HUES64 (cell line): ENCODE results near the gene DUSP7.

Experiments
- H3K27ac ChIP-seq: 2 replicates; pipeline ENCODE4 v1.7.0; 2013; ENCODE audit warnings: low read depth, low read length, inconsistent platforms
- H3K27me3 ChIP-seq: 2 replicates; pipeline ENCODE4 v1.6.1; 2013; ENCODE audit warnings: mild to moderate bottlenecking, low read length; ENCODE audit not compliant: insufficient read depth
- H3K36me3 ChIP-seq: 2 replicates; pipeline ENCODE4 v1.6.1; 2013; ENCODE audit warnings: mild to moderate bottlenecking, low read length; ENCODE audit not compliant: insufficient read depth
- H3K4me1 ChIP-seq: 2 replicates; pipeline ENCODE4 v1.6.1; 2013; ENCODE audit warnings: mild to moderate bottlenecking, low read length, moderate library complexity; ENCODE audit not compliant: insufficient read depth
- H3K4me3 ChIP-seq: 2 replicates; pipeline ENCODE4 v1.5.1; 2013; ENCODE audit warnings: mild to moderate bottlenecking, low read length, moderate library complexity
- H3K9ac ChIP-seq: 2 replicates; pipeline ENCODE4 v1.6.1; 2013; ENCODE audit warnings: mild to moderate bottlenecking, low read depth, low read length
- H3K9me3 ChIP-seq: 2 replicates; pipeline ENCODE4 v1.6.1; 2013; ENCODE audit warnings: low read depth, low read length; ENCODE audit not compliant: insufficient read depth
- WGBS: fragments of 150-250, 120-280 bp; methylation state at CpG from one replicate; pipeline ENCODE4 v1.1.7; 2013; ENCODE audit warnings: missing lambda C conversion rate; 5-methylcytosine and 5-hydroxymethylcytosine counted together

DUSP7 gene

DNA sequence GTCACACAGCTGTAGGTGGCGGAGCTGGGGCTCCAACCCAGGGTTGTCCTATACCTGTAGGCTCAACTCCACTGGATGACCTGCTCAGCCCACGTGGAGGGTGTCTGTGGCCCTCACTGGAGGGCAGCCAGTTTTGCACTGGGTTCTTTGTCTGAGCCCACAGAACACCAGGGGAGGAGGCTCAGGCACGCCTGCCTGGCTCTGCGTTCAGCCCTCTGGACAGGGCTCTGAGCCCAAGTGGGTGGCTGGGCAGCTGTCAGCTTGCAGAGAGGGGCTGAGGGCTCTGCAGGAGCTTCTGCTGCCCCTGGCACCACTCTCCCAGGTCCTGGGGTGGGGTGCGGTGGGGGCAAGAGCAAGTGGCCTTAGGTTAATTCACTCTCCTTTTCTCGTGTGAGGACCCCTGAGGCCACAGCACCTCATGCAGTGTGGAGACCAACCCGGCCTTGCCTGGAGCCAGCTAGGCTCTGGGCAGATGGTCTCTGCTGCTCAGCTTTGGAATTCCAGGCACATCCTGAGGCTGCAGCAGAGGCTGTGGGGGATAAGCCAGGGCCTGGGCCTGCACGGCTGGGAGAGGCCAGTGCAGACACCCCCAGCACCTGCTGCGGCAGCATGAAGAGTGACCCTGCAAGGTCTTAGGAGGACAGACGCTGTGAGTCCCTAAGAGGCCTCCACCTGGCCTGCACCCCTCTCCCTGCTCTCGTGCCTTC lies 23.5 kb downstream of the DUSP7 start:
- WGBS: 85% methylated on average over 11 of the region's 11 CpGs
- Histone ChIP-seq H3K9ac (no peak overlapping the region), H3K27ac (no peak overlapping the region), H3K36me3 (no peaks in the 10 kb centered on the region), H3K27me3 (no peaks in the 10 kb centered on the region), H3K4me3 (no peak overlapping the region), H3K4me1 (no peaks in the 10 kb centered on the region), H3K9me3 (no peaks in the 10 kb centered on the region)

DNA sequence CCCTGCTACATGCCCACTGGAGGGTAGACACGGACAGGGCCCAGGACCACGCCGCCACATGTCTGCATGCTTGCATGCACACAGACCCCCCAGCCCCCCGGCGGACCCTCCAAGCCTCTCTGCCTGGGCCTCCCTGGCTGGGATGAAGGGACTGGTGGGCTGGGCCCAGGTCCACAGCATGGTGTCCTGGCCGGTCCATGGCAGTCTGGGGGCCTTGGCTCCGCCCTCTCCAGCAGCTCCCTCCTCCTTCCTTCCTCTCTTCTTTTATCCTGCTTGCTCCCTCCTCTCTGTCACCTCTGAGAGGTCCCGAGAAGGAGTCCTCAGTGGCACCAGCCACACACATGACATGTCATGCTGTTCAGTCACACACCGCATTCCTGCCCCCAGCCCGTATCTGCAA lies 24.5 kb downstream of the DUSP7 start:
- no peak overlapping the region for H3K9ac ChIP-seq
- no peak overlapping the region for H3K27ac ChIP-seq
- 83% methylated on average over 10 of the region's 10 CpGs for WGBS
- H3K4me1 ChIP-seq: no peaks in the 10 kb centered on the region
- no peak overlapping the region for H3K4me3 ChIP-seq
- H3K27me3 ChIP-seq: no peaks in the 10 kb centered on the region
- no peaks in the 10 kb centered on the region for H3K9me3 ChIP-seq
- no peaks in the 10 kb centered on the region for H3K36me3 ChIP-seq

DNA sequence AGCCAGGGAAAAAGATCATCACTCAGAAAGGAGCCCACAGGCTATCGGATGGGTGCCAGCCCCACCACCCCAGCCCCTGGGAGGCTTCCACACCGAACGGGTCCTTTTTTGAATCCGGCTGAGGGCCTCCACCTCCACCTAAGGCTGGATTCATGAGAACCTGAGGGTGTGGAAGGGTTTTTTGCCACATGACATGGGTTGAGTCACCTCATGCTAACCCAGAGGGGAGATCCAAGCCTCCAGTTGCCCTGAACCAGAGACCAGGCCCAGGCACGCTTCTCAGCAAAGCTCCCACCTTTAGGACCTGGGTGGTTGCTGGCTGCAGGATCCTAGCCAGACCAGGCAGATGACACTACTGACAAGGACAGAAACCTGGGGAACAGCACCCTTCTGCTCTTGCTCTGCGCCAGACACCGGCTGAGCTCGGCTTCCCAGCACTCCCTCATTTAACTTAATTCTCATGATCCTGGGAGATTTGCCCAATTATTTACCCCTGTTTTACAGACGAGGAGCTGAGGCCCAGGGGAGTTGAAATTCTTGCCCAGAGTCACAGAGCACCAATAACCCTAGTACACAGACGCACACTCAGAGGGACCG lies 25.6 kb downstream of the DUSP7 start:
- no peak overlapping the region for H3K27ac ChIP-seq
- H3K9ac ChIP-seq: no peak overlapping the region
- no peak overlapping the region for H3K4me3 ChIP-seq
- H3K4me1 ChIP-seq: no peaks in the 10 kb centered on the region
- WGBS: 90% methylated on average over 11 of the region's 11 CpGs
- H3K36me3 ChIP-seq: no peaks in the 10 kb centered on the region
- H3K27me3 ChIP-seq: no peaks in the 10 kb centered on the region
- H3K9me3 ChIP-seq: no peaks in the 10 kb centered on the region

DNA sequence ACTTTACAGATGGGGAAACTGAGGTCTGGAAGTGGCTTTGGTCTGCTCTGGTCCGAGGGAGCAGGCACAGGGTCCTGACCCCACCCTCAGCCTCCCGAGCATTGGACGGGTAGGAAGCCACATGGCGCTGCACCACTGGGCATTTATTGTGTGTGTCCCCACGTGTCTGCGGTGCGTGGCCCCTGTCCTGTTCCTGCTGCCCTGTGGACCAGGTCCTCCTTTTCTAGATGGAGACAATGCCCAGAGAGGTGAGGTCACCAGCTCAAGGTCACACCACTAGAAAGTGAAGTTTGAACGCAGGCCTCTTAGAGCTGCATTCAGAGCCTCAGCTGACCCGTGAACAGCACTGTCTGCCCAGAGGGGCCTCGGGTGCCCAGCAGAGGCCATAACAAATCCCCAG lies 26.8 kb downstream of the DUSP7 start:
- H3K4me1 ChIP-seq: no peaks in the 10 kb centered on the region
- H3K9ac ChIP-seq: no peak overlapping the region
- no peaks in the 10 kb centered on the region for H3K9me3 ChIP-seq
- no peaks in the 10 kb centered on the region for H3K27me3 ChIP-seq
- no peaks in the 10 kb centered on the region for H3K36me3 ChIP-seq
- H3K4me3 ChIP-seq: no peak overlapping the region
- H3K27ac ChIP-seq: no peak overlapping the region
- 94% methylated on average over 10 of the region's 10 CpGs for WGBS

DNA sequence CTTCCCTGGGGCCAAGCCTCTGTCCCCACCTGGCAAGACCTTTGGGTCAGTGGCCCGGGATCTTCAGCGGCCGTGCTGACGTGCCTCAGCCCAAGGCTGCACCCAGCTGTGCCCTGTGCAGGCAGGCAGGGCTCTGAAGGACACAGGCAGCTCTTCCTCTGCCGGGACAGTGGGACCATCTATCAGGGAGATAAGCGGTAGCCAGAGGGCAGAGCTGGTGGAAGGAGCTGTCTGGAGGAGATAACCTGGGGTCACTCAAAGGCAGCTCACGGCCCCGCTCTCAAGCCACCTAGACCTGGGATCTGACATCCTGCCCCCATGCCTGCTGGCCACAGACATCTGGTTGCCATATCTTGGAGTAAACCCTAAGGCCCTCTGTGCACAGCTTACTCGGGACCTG lies 27.3 kb downstream of the DUSP7 start:
- H3K9me3 ChIP-seq: no peaks in the 10 kb centered on the region
- H3K27me3 ChIP-seq: no peaks in the 10 kb centered on the region
- 87% methylated on average over 9 of the region's 9 CpGs for WGBS
- no peaks in the 10 kb centered on the region for H3K36me3 ChIP-seq
- H3K9ac ChIP-seq: no peak overlapping the region
- no peak overlapping the region for H3K27ac ChIP-seq
- no peaks in the 10 kb centered on the region for H3K4me1 ChIP-seq
- H3K4me3 ChIP-seq: no peak overlapping the region

DNA sequence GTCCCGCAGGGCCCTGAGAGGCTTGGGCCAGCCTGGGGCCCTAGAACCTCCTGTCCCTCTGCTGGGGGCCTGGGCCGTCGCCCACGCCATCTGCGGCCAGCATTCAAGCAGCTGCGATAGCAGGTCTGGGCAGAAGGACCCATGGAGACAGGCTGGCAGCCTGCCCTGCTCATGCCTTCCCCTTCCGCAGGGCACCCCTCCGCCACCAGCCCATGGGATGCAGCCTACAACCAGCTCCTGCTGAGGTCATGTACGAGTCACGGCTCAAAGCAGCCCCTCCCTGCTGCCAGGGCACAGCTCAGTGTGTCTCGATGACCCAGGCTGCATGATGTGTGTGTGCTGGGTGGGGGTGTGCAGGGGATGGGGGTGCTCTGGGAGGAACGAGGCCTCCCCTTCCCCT lies 27.8 kb downstream of the DUSP7 start:
- WGBS: 92% methylated on average over 11 of the region's 12 CpGs
- H3K9ac ChIP-seq: no peak overlapping the region
- H3K27ac ChIP-seq: no peak overlapping the region
- H3K9me3 ChIP-seq: no peaks in the 10 kb centered on the region
- H3K36me3 ChIP-seq: no peaks in the 10 kb centered on the region
- no peaks in the 10 kb centered on the region for H3K27me3 ChIP-seq
- no peak overlapping the region for H3K4me3 ChIP-seq
- H3K4me1 ChIP-seq: no peaks in the 10 kb centered on the region

DNA sequence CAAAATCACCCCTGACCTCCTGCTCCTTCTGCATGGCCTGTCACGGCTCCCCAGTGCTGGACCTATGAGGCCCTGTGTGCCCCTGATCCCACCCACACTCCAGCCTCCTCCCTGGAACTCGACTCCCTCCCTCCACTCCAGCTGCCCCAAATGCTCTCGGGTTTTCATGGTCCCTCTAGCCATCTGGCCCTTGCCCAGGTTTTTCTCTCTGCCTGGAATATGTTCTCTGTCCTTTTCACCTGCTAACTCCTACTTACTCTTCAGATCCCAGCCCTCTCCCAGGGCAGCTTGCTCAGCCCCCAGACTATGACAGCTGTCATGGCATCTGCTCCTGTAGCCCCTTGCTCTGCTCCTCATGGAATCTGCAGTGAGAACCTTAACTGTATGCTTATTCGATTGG lies 30.3 kb downstream of the DUSP7 start:
- Histone ChIP-seq H3K27me3 (no peaks in the 10 kb centered on the region), H3K9me3 (no peaks in the 10 kb centered on the region), H3K4me3 (no peak overlapping the region), H3K36me3 (no peaks in the 10 kb centered on the region), H3K4me1 (peaks cover 8% of the 10 kb centered on the region), H3K9ac (no peak overlapping the region), H3K27ac (no peak overlapping the region)
- 79% methylated on average over 4 of the region's 4 CpGs for WGBS

DNA sequence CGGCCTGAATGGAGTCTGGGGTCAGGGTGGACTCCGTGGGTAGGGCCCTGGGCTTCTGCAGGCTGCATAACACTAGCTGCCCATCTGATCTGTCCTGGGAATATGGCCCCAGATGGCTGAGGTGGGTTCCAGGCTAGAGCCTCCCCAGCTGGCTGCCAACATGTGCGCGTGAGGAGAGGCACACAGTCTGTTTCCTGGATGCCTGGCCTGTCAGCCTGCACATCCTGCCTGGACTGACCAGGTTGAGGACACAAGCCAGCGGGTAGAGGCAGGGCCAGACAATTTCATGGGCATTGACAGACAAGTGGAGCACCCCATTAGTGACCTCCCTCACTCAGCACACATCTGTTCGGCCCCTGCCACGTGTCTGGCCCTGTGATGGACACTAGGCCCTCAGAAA lies 30.9 kb downstream of the DUSP7 start:
- Histone ChIP-seq H3K9ac (no peak overlapping the region), H3K36me3 (no peaks in the 10 kb centered on the region), H3K27me3 (no peaks in the 10 kb centered on the region), H3K4me1 (peaks cover 8% of the 10 kb centered on the region), H3K4me3 (no peak overlapping the region), H3K27ac (no peak overlapping the region), H3K9me3 (no peaks in the 10 kb centered on the region)
- WGBS: 89% methylated on average over 7 of the region's 7 CpGs

DNA sequence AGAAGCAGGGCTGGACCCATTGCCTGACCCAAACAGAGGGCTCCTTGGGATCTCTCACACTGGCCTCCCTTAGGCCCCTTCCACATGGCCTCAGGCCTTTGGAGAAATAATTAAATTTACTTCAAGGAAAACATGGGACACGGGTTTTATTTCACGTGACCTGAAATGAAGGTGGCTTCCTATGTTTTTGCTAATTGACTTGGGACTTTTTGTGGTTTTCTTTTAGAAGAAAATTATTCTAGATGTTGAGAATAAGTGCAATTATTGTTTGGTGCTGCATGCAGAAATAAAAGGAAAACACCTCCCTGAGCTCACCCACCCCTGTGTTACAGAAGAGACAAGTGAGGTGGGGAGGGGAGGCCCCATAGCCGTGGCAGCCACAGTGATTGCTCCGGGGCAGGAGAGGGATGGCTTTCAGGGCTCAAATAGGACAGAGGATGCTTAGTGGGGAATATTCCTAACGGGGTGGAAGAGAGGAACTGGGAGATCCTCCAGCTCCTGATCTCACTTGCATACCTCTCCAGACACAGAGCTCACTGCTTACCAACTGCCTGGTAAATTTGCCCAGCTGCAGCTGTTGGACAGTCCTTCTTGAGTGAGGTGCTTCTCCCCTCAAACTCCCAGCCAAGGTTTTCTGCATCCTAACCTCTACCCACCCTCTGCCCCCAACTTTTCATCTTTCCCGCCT lies 31.5 kb downstream of the DUSP7 start:
- H3K4me1 ChIP-seq: peaks cover 8% of the 10 kb centered on the region
- no peaks in the 10 kb centered on the region for H3K27me3 ChIP-seq
- H3K9me3 ChIP-seq: no peaks in the 10 kb centered on the region
- no peaks in the 10 kb centered on the region for H3K36me3 ChIP-seq
- no peak overlapping the region for H3K9ac ChIP-seq
- 89% methylated on average over 6 of the region's 6 CpGs for WGBS
- H3K4me3 ChIP-seq: no peak overlapping the region
- H3K27ac ChIP-seq: no peak overlapping the region

DNA sequence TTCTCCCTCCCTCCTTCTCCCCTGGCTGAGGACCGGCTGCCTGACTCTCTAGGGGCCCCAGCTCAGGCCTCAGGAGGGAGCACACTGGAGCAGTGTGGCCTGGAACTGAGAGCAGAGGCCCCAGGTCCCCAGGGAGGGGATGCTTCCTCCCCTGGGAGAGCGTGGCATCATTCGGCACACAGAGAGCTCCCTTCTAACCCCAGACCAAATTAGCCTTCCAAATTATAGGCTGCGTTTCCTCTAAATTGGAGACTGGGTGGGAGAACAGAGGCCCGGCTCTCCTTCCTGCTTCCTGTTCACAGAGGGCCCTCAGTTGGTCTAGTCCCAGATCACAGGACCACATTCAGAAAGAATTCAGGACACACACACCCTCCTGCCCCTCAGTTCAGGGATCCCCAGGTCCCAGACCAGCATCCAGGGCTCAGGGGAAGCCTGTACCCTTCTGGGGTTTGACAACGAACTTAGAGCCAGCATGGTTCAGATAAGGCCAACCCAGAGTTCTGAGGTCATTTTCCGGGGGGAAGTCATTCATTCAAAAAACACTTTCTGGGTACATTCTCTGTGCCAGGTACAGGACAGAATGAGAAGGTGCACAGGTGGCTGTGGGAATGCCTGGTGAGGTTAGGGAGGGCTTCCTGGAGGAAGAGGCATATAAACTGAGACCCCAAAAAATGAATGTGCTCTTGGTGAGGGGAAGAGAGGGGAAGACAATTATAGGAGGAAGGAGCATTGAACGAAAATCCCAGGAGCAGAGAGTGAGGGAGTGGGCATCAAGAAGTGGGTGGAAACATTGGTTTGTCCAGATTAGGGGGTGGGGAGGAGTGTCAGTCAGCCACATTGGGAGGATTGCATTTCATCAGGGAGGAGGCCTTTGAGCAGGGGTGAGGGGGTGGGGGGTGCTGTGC lies 32.3 kb downstream of the DUSP7 start:
- no peak overlapping the region for H3K27ac ChIP-seq
- no peaks in the 10 kb centered on the region for H3K27me3 ChIP-seq
- no peaks in the 10 kb centered on the region for H3K36me3 ChIP-seq
- no peak overlapping the region for H3K9ac ChIP-seq
- 86% methylated on average over 8 of the region's 8 CpGs for WGBS
- H3K9me3 ChIP-seq: no peaks in the 10 kb centered on the region
- peaks cover 8% of the 10 kb centered on the region for H3K4me1 ChIP-seq
- no peak overlapping the region for H3K4me3 ChIP-seq
